Measurements from ENCODE around the gene LBX1.

The LBX1 gene, protein sequence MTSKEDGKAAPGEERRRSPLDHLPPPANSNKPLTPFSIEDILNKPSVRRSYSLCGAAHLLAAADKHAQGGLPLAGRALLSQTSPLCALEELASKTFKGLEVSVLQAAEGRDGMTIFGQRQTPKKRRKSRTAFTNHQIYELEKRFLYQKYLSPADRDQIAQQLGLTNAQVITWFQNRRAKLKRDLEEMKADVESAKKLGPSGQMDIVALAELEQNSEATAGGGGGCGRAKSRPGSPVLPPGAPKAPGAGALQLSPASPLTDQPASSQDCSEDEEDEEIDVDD

DNA sequence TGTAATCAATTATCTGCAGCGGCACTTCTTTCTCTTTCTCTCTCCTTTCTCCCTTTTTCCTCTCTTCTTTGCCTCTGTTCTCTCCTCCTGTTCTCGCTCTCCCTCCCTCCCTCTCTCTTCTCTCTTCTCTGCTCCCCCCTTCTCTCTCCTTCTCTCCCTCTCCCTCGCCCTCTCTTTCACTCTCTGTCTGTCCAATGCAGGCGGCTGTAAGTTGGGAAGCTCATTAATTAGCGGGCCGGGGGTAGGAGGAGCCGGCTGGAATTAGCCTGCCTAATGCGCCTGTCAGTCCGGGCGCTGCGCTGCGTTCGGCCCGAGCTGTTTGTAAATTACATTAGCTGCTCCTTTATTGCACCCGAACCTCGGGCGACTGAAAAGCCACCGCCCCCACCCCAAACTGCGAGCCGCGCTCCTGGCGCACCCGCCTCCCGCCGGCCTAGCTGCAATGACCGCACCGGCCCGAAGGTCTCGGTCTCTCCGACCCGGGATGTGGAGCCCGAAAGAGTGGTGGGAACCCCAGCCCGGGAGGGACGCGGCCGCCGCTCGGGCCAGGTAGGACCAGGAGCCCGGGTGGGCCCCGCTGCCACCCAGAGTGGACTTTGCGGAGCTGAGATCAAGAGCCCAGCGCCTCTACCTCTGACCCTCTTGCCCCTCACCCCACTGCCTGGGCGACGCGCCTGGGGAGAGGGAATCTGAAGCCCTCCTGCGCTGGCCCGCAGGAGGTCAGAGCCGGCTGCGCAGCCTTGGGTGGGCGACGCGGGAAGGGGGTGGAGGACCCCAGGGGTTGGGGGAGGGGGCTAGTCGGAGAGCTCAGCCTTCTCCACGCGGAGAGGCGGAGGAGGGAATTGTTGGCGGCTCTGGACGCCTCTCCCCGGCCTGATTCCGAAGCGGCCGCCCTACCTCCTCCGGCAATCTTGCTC, at the start of gene LBX1:
Gene LBX1 (minus strand): TSS at position 198 of the 917 bp plus-strand sequence. CDS start 648 bp downstream, outside the sequence.
- no peak for FAIRE-seq
- DNase-seq (ENCODE audit: insufficient read length, low spot score): no peak
- TF ChIP-seq POLR2A (IDR thresholded peaks at IDR 0.05; ENCODE audit: low read depth, low read length): no peak

- FAIRE-seq (no peak), DNase-seq (ENCODE audit: insufficient read length, low spot score) (no peak)
- no peak for TF ChIP-seq POLR2A (IDR thresholded peaks at IDR 0.05; ENCODE audit: low read depth, low read length)
Observed at GRCh38 chr10:101273741-101274140, 44.5 kb upstream of the LBX1 start.

DNA sequence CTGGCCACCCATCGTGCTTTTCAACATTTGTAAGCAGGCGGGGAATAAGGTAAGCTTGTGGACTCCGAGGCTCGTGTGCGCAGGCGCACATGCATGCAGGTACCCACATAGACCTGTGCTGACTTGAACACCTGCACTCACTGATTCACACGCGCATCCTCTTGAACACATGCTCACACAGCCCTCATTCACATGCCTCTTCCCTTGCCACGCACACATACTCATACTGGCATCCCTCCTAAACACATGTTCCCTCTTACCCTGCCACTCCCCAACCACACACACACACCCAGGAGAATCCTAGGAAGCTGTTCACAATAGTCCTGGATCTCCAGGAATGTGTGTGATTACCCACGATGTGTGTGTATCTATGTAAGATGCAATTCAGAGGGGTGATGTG, 44.1 kb upstream of the LBX1 start:
- TF ChIP-seq POLR2A (IDR thresholded peaks at IDR 0.05; ENCODE audit: low read depth, low read length): no peak
- FAIRE-seq (no peak), DNase-seq (ENCODE audit: insufficient read length, low spot score) (no peak)

DNA sequence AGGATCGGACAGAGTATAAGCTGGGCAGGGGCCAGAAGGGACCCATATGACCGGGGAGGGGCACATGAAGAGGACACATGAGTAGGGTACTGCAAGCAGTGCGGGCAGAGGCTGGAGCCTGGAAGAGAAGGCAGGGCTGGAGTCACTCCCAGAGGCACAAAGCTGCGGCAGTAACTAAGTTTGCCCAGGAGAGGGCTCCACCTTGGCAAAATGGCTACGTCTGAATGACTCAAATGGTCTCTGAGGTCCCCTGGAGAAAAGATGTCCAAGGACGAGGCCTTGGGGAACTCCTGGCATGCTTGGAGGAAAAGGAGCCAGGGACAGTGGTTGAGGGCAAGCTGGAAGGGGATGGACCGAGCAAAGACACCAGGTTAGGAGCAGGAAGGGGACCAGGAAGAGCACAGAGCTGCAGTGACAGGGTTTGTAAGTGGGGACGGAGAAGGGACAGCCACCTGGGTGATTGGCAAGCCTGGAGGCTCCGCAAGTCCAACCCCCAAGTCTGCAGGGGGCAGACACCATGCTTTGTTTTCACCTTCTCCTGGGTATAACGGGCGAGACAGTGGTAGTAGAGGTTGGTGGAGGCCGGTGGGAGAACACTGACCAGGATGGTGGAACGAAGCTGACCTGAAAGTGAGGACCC, 43.1 kb upstream of the LBX1 start:
- DNase-seq (ENCODE audit: insufficient read length, low spot score) (peak; percentile 86), FAIRE-seq (no peak)
- no peak for TF ChIP-seq POLR2A (IDR thresholded peaks at IDR 0.05; ENCODE audit: low read depth, low read length)

DNA sequence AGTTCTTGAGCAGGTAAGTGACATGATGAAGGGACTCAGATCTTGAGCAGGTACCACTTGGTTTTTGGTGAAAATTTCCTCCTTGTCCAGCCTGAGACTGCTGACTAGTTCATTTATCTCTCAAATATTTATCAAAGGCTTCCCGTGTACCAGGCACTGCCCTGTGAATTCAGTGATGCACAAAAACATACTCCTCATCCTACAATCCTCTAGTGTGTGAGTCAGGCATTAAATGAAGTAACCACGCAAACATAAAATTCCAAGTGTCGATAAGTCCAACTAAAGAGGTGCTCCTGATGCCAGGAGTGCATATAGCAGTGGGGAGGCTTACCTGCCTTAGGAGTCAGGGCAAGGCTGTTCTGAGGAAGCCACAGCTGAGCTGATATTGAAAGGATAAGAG, 41.5 kb upstream of the LBX1 start:
- TF ChIP-seq POLR2A (IDR thresholded peaks at IDR 0.05; ENCODE audit: low read depth, low read length): no peak
- DNase-seq (ENCODE audit: insufficient read length, low spot score): no peak
- no peak for FAIRE-seq

DNA sequence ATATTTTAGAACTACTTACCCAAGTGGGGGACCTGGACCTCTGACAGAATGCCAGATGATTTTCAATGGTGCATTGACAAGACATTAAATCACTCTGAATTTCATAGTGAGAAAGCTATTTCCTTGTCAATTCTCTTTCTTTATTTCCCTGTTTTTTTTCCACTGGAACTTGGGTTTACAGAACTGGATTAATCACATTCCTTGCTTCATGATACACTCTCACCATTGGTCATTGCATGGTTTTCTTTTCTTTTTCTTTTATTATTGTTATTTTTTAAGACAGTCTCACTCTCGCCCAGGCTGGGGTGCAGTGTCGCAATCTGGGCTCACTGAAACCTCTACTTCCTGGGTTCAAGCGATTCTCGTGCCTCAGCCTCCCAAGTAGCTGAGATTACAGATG, 38.5 kb upstream of the LBX1 start:
- FAIRE-seq: no peak
- DNase-seq (ENCODE audit: insufficient read length, low spot score): no peak
- no peak for TF ChIP-seq POLR2A (IDR thresholded peaks at IDR 0.05; ENCODE audit: low read depth, low read length)

DNA sequence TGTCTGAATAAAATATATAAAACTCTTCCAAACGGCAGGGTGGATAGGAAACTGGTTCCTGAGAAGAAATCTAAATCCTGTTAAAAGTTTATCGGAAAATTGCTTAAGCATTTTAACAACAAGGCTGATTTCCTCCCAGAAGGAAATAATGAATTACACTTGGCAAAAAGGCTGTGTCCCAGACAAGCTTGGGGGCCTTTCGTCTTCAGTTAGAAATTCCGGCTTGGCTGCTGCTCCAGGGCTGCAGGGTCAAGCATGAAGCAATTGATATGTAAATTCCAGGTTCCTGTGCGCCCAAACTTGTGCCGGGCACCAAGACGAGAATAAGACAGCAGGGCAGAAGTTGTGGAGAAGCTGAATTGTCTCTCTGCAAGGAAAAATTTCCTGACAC, 38.0 kb upstream of the LBX1 start:
- DNase-seq (ENCODE audit: insufficient read length, low spot score) (no peak), FAIRE-seq (no peak)
- TF ChIP-seq POLR2A (IDR thresholded peaks at IDR 0.05; ENCODE audit: low read depth, low read length): no peak

- DNase-seq (ENCODE audit: insufficient read length, low spot score) (no peak), FAIRE-seq (no peak)
- TF ChIP-seq POLR2A (IDR thresholded peaks at IDR 0.05; ENCODE audit: low read depth, low read length): no peak
Observed at GRCh38 chr10:101266381-101267289, 37.4 kb upstream of the LBX1 start.

DNA sequence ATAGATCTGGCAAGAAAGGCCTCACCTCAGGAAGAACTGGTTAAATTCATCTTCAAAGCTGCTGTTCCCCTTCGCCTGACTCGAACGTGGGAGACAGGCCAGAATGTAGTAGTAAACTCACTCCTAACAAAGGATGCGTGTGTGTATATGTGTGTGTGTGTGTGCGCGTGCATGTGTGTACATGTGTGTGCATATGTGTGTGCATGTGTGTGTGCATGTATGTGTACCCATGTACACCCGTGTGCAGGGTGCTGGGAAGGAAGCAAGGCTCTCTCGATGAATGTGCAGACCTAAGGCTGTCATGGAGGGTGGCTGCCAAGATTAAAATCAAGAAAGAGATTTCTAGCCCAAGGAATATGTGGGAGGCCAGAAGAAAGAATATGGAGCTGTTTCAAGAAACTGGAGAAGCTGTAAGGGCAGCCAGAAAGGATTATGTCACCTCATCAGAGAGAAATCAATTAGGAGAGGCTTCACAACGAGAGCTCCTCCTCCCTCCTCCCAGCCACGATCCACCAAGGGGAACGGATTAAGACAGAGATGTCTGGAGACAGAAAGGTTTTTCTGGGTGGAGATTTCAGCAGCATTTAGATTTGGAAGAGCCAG, 34.0 kb upstream of the LBX1 start:
- FAIRE-seq: no peak
- no peak for DNase-seq (ENCODE audit: insufficient read length, low spot score)

GRCh38 chr10:101262147-101262546, 32.9 kb upstream of the LBX1 start:
- DNase-seq (ENCODE audit: insufficient read length, low spot score) (no peak), FAIRE-seq (no peak)
- no peak for TF ChIP-seq POLR2A (IDR thresholded peaks at IDR 0.05; ENCODE audit: low read depth, low read length)

More for the DNA sequence above, 34.0 kb upstream of the LBX1 start:
- no peak for TF ChIP-seq POLR2A (IDR thresholded peaks at IDR 0.05; ENCODE audit: low read depth, low read length)

DNA sequence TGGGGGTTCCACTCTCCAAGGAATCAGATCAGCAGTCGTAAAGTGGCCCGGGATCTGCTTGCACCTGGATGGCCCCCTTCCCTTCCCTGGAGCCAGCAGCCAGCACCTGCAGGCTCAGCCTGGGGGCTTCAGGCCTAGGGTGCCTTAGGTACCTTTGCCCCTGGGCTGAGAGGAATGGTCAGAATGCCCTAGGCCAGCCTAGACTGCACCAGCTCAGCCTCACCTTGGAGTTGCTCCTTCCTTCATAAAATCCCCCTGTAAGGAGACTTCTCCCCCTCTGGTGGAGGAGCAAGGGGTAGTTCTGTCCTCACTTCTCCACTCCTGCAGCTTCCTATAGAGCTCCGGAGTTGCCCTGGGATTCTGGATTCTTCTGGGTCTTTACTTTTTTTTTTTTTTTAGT, 32.4 kb upstream of the LBX1 start:
- TF ChIP-seq POLR2A (IDR thresholded peaks at IDR 0.05; ENCODE audit: low read depth, low read length): no peak
- no peak for FAIRE-seq
- DNase-seq (ENCODE audit: insufficient read length, low spot score): no peak

DNA sequence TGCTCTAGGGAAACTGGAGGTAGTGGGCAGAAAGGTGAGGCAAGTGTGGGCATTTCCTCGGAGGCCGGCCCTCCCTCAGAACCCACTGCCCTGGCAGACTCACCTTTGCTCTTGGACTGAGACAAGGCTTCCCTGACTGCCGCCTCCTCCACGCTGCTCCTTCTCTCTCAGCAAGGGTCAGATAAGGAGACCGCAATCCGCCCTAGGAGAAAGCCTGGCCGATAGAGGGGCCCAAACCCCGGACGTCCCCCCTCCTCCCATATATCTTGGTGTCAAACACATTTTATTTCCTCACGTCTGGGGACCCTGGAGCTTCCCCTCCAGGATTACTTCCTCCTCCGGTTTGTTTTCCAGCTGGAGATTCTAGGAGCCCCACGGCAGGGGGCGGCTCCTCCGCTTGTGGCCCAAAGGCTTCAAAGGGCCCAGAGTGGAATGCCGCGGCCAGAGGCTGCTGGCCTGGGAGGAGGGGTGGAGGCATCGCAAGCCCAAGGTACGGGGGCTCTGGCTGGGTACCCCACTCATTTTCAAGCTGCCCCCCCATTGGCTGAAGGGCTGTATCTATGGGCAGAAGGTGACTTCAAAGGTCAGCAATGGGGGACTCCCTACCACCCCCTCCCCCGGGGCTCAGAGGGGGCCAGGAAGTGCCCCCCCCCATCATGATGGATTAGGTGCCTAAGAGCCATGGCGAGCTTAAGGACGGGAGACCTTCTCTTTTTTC, 31.7 kb upstream of the LBX1 start:
- no peak for TF ChIP-seq POLR2A (IDR thresholded peaks at IDR 0.05; ENCODE audit: low read depth, low read length)
- FAIRE-seq: no peak
- DNase-seq (ENCODE audit: insufficient read length, low spot score): no peak
